ENCODE data around the gene TRIM75.
"Not testable (repeated sequence)": the region's sequence is repeated elsewhere in the genome, so short reads cannot be mapped to it uniquely, and the experiment has no call there.

TRIM75 gene

DNA sequence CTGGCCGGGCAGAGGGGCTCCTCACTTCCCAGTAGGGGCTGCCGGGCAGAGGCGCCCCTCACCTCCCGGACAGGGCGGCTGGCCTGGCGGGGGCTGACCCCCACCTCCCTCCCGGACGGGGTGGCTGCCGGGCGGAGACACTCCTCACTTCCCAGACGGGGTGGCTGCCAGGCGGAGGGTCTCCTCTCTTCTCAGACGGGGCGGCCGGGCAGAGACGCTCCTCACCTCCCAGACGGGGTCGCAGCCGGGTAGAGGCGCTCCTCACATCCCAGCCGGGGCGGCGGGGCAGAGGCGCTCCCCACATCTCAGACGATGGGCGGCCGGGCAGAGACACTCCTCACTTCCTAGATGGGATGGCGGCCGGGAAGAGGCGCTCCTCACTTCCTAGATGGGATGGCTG lies 33.7 kb upstream of the TRIM75 start:
- H3K27ac ChIP-seq (ENCODE audit: low read depth, low read length); H3K36me3 ChIP-seq (ENCODE audit: control insufficient read depth in 1 of 2, insufficient read depth in 2 of 2, low read length in 2 of 2); H3K9me3 ChIP-seq (ENCODE audit: control insufficient read depth in 1 of 2, low read length in 2 of 2); H3K4me3 ChIP-seq (ENCODE audit: low read depth in 1 of 2, low read length in 2 of 2); H3K9ac ChIP-seq (ENCODE audit: low read depth in 1 of 2, low read length in 2 of 2); H3K27me3 ChIP-seq (ENCODE audit: control insufficient read depth in 1 of 2, insufficient read depth in 2 of 2, low read length in 2 of 2); H3K4me1 ChIP-seq (ENCODE audit: control insufficient read depth in 1 of 2, insufficient read depth in 2 of 2, low read length in 2 of 2): not testable (repeated sequence)

DNA sequence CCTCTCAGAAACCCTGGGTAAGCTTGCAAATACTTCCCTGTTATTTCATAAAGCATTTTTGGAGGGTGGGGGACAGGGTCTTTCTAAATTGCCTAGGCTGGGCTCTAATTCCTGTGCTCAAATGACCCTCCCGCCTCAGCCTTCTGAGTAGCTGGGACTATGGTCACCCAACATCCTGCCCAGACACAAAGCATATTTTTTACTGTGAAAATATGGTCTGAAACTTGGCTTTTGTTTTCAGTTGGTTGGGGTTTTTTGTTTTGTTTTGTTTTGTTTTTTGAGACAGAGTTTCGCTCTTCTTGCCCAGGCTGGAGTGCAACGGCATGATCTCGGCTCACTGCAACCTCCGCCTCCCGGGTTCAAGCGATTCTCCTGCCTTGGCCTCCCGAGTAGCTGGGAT lies 27.9 kb upstream of the TRIM75 start:
- not testable (repeated sequence) for H3K4me1 ChIP-seq (ENCODE audit: control insufficient read depth in 1 of 2, insufficient read depth in 2 of 2, low read length in 2 of 2); H3K36me3 ChIP-seq (ENCODE audit: control insufficient read depth in 1 of 2, insufficient read depth in 2 of 2, low read length in 2 of 2); H3K27me3 ChIP-seq (ENCODE audit: control insufficient read depth in 1 of 2, insufficient read depth in 2 of 2, low read length in 2 of 2); H3K9ac ChIP-seq (ENCODE audit: low read depth in 1 of 2, low read length in 2 of 2); H3K27ac ChIP-seq (ENCODE audit: low read depth, low read length); H3K4me3 ChIP-seq (ENCODE audit: low read depth in 1 of 2, low read length in 2 of 2); H3K9me3 ChIP-seq (ENCODE audit: control insufficient read depth in 1 of 2, low read length in 2 of 2)

DNA sequence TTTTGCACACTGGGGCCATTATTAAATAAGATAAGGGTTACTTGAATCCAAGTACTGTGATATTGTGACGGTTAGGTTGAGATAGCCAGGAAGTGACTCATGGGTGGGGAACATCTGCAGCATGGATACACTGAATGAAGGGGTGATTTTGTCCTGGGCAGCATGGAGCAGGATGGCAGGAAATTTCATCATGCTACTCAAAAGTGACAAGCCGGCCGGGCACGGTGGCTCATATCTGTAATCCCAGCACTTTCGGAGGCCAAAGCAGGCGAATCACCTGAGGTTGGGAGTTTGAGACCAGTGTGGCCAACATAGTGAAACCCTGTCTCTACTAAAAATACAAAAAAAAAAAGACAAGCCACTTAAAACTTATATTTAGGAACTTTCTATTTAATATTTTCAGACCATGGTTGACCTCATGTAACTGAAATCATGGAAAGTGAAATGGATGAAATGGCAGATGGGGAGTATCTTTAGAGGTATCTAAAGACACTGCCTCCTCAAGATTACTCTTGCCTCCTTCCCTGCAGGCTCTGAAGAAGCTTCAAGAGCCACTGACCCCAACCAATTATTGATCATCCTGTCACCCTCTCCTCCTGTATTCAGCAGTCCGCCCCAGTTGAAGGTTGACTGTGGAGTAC lies 25.8 kb upstream of the TRIM75 start:
- H3K4me3 ChIP-seq (ENCODE audit: low read depth in 1 of 2, low read length in 2 of 2): no peak overlapping the region
- no peak overlapping the region for H3K9ac ChIP-seq (ENCODE audit: low read depth in 1 of 2, low read length in 2 of 2)
- H3K27ac ChIP-seq (ENCODE audit: low read depth, low read length): no peak overlapping the region
- H3K36me3 ChIP-seq (ENCODE audit: control insufficient read depth in 1 of 2, insufficient read depth in 2 of 2, low read length in 2 of 2): no peaks in the 10 kb centered on the region
- H3K4me1 ChIP-seq (ENCODE audit: control insufficient read depth in 1 of 2, insufficient read depth in 2 of 2, low read length in 2 of 2): no peaks in the 10 kb centered on the region
- no peaks in the 10 kb centered on the region for H3K27me3 ChIP-seq (ENCODE audit: control insufficient read depth in 1 of 2, insufficient read depth in 2 of 2, low read length in 2 of 2)
- no peaks in the 10 kb centered on the region for H3K9me3 ChIP-seq (ENCODE audit: control insufficient read depth in 1 of 2, low read length in 2 of 2)

DNA sequence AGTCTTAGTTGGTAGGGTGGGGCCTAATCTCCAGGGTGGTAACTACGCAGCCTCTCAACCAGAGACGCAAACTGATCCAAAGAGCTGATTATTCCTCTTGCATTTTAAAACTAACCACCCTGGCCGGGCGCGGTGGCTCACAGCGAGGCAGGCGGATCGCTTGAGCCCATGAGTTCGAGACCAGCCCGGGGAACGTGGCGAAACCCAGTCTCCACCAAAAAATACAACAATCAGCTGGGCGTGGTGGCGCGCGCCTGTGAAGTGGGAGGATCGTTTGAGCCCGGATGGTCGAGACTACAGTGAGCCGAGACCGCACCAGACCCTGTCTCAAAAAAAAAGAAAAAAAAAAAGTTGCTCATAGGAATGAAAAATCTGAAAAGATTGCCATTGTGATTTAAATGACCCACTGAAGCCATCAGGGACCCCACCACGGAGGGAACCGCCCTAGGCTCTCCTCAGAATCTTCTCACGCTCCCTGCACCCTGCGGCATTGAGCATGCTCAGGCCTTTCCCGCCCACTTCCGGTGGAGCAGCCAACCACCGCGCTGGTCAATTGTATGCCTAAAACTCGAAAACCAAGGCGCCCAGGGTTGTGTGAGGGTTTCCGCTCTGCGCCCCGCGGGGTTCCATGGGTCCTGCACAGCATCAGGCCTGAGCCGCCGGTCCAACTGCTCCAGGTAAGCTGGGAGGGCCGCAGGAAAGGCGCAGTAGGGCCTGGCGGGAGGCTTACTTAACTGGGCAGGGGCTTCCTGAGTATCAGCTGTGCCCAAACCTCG lies 22.0 kb upstream of the TRIM75 start, which contains the start of gene TRIM60:
Gene TRIM60 (plus strand): TSS at position 564 of the 776 bp plus-strand sequence. CDS start 8,074 bp downstream, outside the sequence.
- Histone ChIP-seq H3K9ac (ENCODE audit: low read depth in 1 of 2, low read length in 2 of 2) (no peak within 1 kb of the TSS), H3K4me1 (ENCODE audit: control insufficient read depth in 1 of 2, insufficient read depth in 2 of 2, low read length in 2 of 2) (no peaks in the 10 kb centered on the region), H3K27me3 (ENCODE audit: control insufficient read depth in 1 of 2, insufficient read depth in 2 of 2, low read length in 2 of 2) (no peaks in the 10 kb centered on the region), H3K27ac (ENCODE audit: low read depth, low read length) (no peak within 1 kb of the TSS), H3K9me3 (ENCODE audit: control insufficient read depth in 1 of 2, low read length in 2 of 2) (no peaks in the 10 kb centered on the region), H3K36me3 (ENCODE audit: control insufficient read depth in 1 of 2, insufficient read depth in 2 of 2, low read length in 2 of 2) (no peaks in the 10 kb centered on the region), H3K4me3 (ENCODE audit: low read depth in 1 of 2, low read length in 2 of 2) (no peak within 1 kb of the TSS)

DNA sequence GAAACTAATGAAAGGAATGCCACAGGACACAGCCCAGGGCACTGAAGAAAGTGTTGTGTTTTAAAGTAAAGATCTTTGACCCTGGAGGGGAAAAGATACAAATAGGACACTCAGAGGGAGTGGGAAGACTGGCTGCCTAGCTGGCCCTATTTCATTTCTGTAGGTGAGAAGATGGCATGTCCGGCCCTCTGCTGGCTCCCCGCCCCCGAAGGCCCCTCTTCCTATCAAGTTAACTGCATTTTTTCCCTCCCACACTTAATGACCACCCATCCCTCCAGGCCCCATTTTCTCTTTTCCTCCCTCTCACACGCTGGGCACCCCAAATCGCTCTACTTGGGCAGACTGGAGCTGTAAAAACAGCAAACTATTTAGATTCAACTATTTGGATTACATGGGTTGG lies 5.5 kb upstream of the TRIM75 start:
- Histone ChIP-seq H3K9me3 (ENCODE audit: control insufficient read depth in 1 of 2, low read length in 2 of 2) (no peaks in the 10 kb centered on the region), H3K36me3 (ENCODE audit: control insufficient read depth in 1 of 2, insufficient read depth in 2 of 2, low read length in 2 of 2) (no peaks in the 10 kb centered on the region)

DNA sequence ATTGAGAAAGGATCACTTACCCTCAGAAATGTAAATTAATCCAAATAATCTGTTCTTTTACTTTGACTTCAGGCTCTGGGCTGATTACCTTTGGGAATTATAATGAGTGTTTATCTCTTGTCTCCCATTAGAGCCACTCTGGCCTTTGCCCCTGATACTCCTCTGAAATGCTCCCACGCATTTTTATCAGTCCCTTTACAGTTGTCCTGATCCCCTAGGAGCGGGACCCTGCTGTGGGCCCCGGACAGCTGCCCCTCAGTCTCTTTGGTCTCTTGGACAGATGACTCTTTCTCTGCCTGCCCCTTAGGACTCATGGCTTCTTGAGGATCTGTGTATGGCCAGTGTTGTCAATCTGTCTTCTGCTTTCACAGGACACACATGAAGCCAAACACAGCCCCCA lies 1.0 kb upstream of the TRIM75 start:
- Histone ChIP-seq H3K36me3 (ENCODE audit: control insufficient read depth in 1 of 2, insufficient read depth in 2 of 2, low read length in 2 of 2) (no peaks in the 10 kb centered on the region), H3K4me3 (ENCODE audit: low read depth in 1 of 2, low read length in 2 of 2) (no peak overlapping the region), H3K9me3 (ENCODE audit: control insufficient read depth in 1 of 2, low read length in 2 of 2) (no peaks in the 10 kb centered on the region), H3K9ac (ENCODE audit: low read depth in 1 of 2, low read length in 2 of 2) (no peak overlapping the region), H3K27me3 (ENCODE audit: control insufficient read depth in 1 of 2, insufficient read depth in 2 of 2, low read length in 2 of 2) (no peaks in the 10 kb centered on the region), H3K27ac (ENCODE audit: low read depth, low read length) (no peak overlapping the region), H3K4me1 (ENCODE audit: control insufficient read depth in 1 of 2, insufficient read depth in 2 of 2, low read length in 2 of 2) (no peaks in the 10 kb centered on the region)

More for the DNA sequence above, 5.5 kb upstream of the TRIM75 start:
- no peaks in the 10 kb centered on the region for H3K27me3 ChIP-seq (ENCODE audit: control insufficient read depth in 1 of 2, insufficient read depth in 2 of 2, low read length in 2 of 2)
- no peak overlapping the region for H3K27ac ChIP-seq (ENCODE audit: low read depth, low read length)
- no peaks in the 10 kb centered on the region for H3K4me1 ChIP-seq (ENCODE audit: control insufficient read depth in 1 of 2, insufficient read depth in 2 of 2, low read length in 2 of 2)
- no peak overlapping the region for H3K9ac ChIP-seq (ENCODE audit: low read depth in 1 of 2, low read length in 2 of 2)
- H3K4me3 ChIP-seq (ENCODE audit: low read depth in 1 of 2, low read length in 2 of 2): no peak overlapping the region

DNA sequence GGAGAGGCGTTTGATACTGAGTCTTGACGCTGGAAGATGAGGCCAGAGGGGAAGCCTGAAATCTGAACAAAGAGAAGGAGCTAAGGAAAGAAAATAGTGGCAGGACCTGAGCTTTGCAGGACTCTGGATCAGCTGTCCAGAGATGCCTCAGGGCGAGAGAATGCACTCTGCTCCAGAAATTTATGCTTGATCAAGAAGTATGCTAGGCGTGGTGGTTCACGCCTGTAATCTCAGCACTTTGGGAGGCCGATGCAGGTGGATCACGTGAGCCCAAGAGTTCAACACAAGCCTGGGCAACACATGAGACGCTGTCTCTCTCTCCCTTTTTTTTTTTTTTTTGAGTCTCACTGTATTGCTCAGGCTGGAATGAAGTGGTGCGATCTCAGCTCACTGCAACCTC lies 1.9 kb downstream of the TRIM75 start:
- Histone ChIP-seq H3K36me3 (ENCODE audit: control insufficient read depth in 1 of 2, insufficient read depth in 2 of 2, low read length in 2 of 2) (no peaks in the 10 kb centered on the region), H3K4me1 (ENCODE audit: control insufficient read depth in 1 of 2, insufficient read depth in 2 of 2, low read length in 2 of 2) (no peaks in the 10 kb centered on the region), H3K9me3 (ENCODE audit: control insufficient read depth in 1 of 2, low read length in 2 of 2) (no peaks in the 10 kb centered on the region), H3K9ac (ENCODE audit: low read depth in 1 of 2, low read length in 2 of 2) (no peak overlapping the region), H3K4me3 (ENCODE audit: low read depth in 1 of 2, low read length in 2 of 2) (no peak overlapping the region), H3K27ac (ENCODE audit: low read depth, low read length) (no peak overlapping the region), H3K27me3 (ENCODE audit: control insufficient read depth in 1 of 2, insufficient read depth in 2 of 2, low read length in 2 of 2) (no peaks in the 10 kb centered on the region)

DNA sequence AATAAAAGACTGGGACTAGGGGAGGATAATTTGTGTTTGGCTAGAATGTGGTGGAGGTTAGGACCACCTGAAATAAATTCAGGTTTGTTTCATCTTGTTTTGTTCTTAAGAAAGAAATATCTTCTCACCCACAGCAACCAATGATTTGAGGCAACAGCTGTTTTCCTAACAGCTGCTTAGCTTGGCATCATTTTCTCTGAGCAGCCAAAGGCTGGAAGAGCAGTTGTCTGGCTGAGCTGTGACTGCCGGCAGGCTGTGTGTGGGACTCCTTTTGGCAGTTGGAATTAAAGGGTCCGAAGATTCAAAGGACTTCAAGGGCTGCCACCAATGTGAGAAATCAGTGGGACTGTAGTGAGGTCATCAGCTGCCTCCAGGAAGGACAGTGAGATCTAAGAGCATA lies 5.0 kb downstream of the TRIM75 start:
- no peaks in the 10 kb centered on the region for H3K4me1 ChIP-seq (ENCODE audit: control insufficient read depth in 1 of 2, insufficient read depth in 2 of 2, low read length in 2 of 2)
- no peaks in the 10 kb centered on the region for H3K36me3 ChIP-seq (ENCODE audit: control insufficient read depth in 1 of 2, insufficient read depth in 2 of 2, low read length in 2 of 2)
- no peaks in the 10 kb centered on the region for H3K9me3 ChIP-seq (ENCODE audit: control insufficient read depth in 1 of 2, low read length in 2 of 2)
- no peak overlapping the region for H3K9ac ChIP-seq (ENCODE audit: low read depth in 1 of 2, low read length in 2 of 2)
- H3K27ac ChIP-seq (ENCODE audit: low read depth, low read length): no peak overlapping the region
- no peaks in the 10 kb centered on the region for H3K27me3 ChIP-seq (ENCODE audit: control insufficient read depth in 1 of 2, insufficient read depth in 2 of 2, low read length in 2 of 2)
- no peak overlapping the region for H3K4me3 ChIP-seq (ENCODE audit: low read depth in 1 of 2, low read length in 2 of 2)

DNA sequence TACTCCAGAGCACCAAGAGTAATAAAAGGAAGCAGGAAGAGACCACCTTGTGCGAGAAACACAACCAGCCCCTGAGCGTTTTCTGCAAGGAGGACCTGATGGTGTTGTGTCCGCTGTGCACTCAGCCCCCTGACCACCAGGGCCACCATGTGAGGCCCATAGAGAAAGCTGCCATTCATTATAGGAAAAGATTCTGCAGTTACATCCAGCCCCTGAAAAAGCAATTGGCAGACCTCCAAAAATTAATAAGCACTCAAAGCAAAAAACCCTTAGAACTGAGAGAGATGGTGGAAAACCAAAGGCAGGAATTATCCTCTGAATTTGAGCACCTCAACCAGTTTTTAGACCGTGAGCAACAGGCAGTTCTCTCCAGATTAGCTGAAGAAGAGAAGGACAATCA lies 5.7 kb downstream of the TRIM75 start:
- no peaks in the 10 kb centered on the region for H3K4me1 ChIP-seq (ENCODE audit: control insufficient read depth in 1 of 2, insufficient read depth in 2 of 2, low read length in 2 of 2)
- no peaks in the 10 kb centered on the region for H3K9me3 ChIP-seq (ENCODE audit: control insufficient read depth in 1 of 2, low read length in 2 of 2)
- no peak overlapping the region for H3K9ac ChIP-seq (ENCODE audit: low read depth in 1 of 2, low read length in 2 of 2)
- no peaks in the 10 kb centered on the region for H3K36me3 ChIP-seq (ENCODE audit: control insufficient read depth in 1 of 2, insufficient read depth in 2 of 2, low read length in 2 of 2)
- no peak overlapping the region for H3K4me3 ChIP-seq (ENCODE audit: low read depth in 1 of 2, low read length in 2 of 2)
- no peaks in the 10 kb centered on the region for H3K27me3 ChIP-seq (ENCODE audit: control insufficient read depth in 1 of 2, insufficient read depth in 2 of 2, low read length in 2 of 2)
- H3K27ac ChIP-seq (ENCODE audit: low read depth, low read length): no peak overlapping the region

DNA sequence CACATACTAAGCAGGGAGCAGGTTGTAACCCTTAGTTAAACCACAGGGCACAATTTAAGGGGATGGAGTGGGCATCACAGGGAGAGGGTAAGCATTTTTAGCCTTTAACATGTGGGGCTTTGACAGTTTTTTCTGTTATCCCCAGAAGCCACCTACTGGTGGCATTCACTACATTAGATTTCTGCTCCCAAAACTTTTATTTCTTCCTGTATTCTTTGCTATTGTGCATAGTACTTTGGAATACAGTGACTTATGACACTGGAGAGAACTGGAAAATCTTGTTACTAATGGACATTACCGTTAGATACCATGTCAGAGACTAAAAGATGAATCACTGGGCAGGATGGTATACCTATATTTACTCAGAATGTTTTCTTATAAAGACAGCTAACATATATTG lies 7.3 kb downstream of the TRIM75 start:
- no peak overlapping the region for H3K27ac ChIP-seq (ENCODE audit: low read depth, low read length)
- no peak overlapping the region for H3K4me3 ChIP-seq (ENCODE audit: low read depth in 1 of 2, low read length in 2 of 2)
- no peaks in the 10 kb centered on the region for H3K9me3 ChIP-seq (ENCODE audit: control insufficient read depth in 1 of 2, low read length in 2 of 2)
- no peaks in the 10 kb centered on the region for H3K36me3 ChIP-seq (ENCODE audit: control insufficient read depth in 1 of 2, insufficient read depth in 2 of 2, low read length in 2 of 2)
- no peaks in the 10 kb centered on the region for H3K4me1 ChIP-seq (ENCODE audit: control insufficient read depth in 1 of 2, insufficient read depth in 2 of 2, low read length in 2 of 2)
- H3K9ac ChIP-seq (ENCODE audit: low read depth in 1 of 2, low read length in 2 of 2): no peak overlapping the region
- H3K27me3 ChIP-seq (ENCODE audit: control insufficient read depth in 1 of 2, insufficient read depth in 2 of 2, low read length in 2 of 2): no peaks in the 10 kb centered on the region

All from duodenal mucosa (tissue), 2 donors.